NCI-H187 treated with DMSO at 0.1 percent for 48 hours (cell line): ENCODE results near the gene SCLT1.
"Not testable (repeated sequence)": the region's sequence is repeated elsewhere in the genome, so short reads cannot be mapped to it uniquely, and the experiment has no call there.

ENCODE experiments used
- DNase-seq: peaks from one replicate; lab custom pipeline; 2025; lab: John Stamatoyannopoulos, UW

Gene SCLT1

GRCh38 chr4:129069537-129069936, 23.8 kb downstream of the SCLT1 start:
- DNase-seq, result not testable (repeated sequence)

- DNase-seq, result no peak
Measured at GRCh38 chr4:129064717-129065116, 28.6 kb downstream of the SCLT1 start.

- no peak for DNase-seq
Measured at GRCh38 chr4:129063640-129064039, 29.7 kb downstream of the SCLT1 start.

GRCh38 chr4:129062580-129062979, 30.8 kb downstream of the SCLT1 start:
- DNase-seq, result no peak

GRCh38 chr4:129059028-129059427, 34.3 kb downstream of the SCLT1 start:
- no peak for DNase-seq

GRCh38 chr4:129046055-129046959, 47.0 kb downstream of the SCLT1 start:
- DNase-seq, result no peak

- DNase-seq, result no peak
Measured at GRCh38 chr4:129043523-129043922, 49.8 kb downstream of the SCLT1 start.

- DNase-seq, result no peak
Measured at GRCh38 chr4:129040471-129040870, 52.9 kb downstream of the SCLT1 start.

- no peak for DNase-seq
Measured at GRCh38 chr4:129037093-129037492, 56.2 kb downstream of the SCLT1 start.

- no peak for DNase-seq
Measured at GRCh38 chr4:129014566-129015509, 78.5 kb downstream of the SCLT1 start.

GRCh38 chr4:129008096-129008495, 85.2 kb downstream of the SCLT1 start:
- no peak for DNase-seq

- no peak for DNase-seq
Measured at GRCh38 chr4:128986908-128987307, 106.4 kb downstream of the SCLT1 start.

- DNase-seq, result no peak
Measured at GRCh38 chr4:128986019-128986418, 107.3 kb downstream of the SCLT1 start.

- DNase-seq, result no peak
Measured at GRCh38 chr4:128983771-128984485, 109.4 kb downstream of the SCLT1 start.

- no peak for DNase-seq
Measured at GRCh38 chr4:128981377-128981776, 112.0 kb downstream of the SCLT1 start.

- DNase-seq, result no peak
Measured at GRCh38 chr4:128980816-128981326, 112.5 kb downstream of the SCLT1 start.

- no peak for DNase-seq
Measured at GRCh38 chr4:128979934-128980333, 113.4 kb downstream of the SCLT1 start.

GRCh38 chr4:128978985-128979384, 114.4 kb downstream of the SCLT1 start:
- no peak for DNase-seq

GRCh38 chr4:128974136-128974581, 119.2 kb downstream of the SCLT1 start:
- DNase-seq, result no peak

- no peak for DNase-seq
Measured at GRCh38 chr4:128973384-128973783, 120.0 kb downstream of the SCLT1 start.

- DNase-seq, result no peak
Measured at GRCh38 chr4:128961405-128961804, 131.9 kb downstream of the SCLT1 start.

GRCh38 chr4:128958194-128958593, 135.1 kb downstream of the SCLT1 start:
- no peak for DNase-seq
